IMR-90 (cell line): ENCODE results near the gene AS3MT. TPM values are rescaled to one million over a fixed set of nuclear protein-coding genes. Genes with fewer than 3 reads are reported as not detected.
"Not testable (repeated sequence)": the region's sequence is repeated elsewhere in the genome, so short reads cannot be mapped to it uniquely, and the experiment has no call there.

Experiments
- ATAC-seq: fragments of 200-7000 bp; cut with Tn5 transposase; 2 replicates; pipeline ENCODE4 v1.9.1; 2020; ENCODE audit warnings: low read depth, mild to moderate bottlenecking, moderate library complexity
- BruUV-seq: library from RNA; stranded (reverse); fragments of 400-500 nt; replicated peaks from 2 replicates; lab custom pipeline; 2021; lab: Mats Ljungman, UMichigan
- CTCF ChIA-PET: fragments of 300-600 bp; formaldehyde crosslinking; extraction: SDS; loops from one replicate; lab custom pipeline; 2021; ENCODE audit warnings: antibody characterized with exemption; lab: Yijun Ruan, JAX
- POLR2A ChIA-PET: fragments of 300-600 bp; sonication (Branson Sonifier 250); formaldehyde crosslinking; loops from one replicate; lab custom pipeline; 2022; ENCODE audit warnings: antibody characterized with exemption; ENCODE audit not compliant: unreplicated experiment; lab: Charles Lee
- DNase-seq: peaks from one replicate; pipeline ENCODE4 v3.0.0; 2013
- H2AFZ ChIP-seq: replicated peaks from 2 replicates; pipeline ENCODE3; 2013; ENCODE audit warnings: low read length, mild to moderate bottlenecking; ENCODE audit not compliant: poor library complexity
- H2AK5ac ChIP-seq: 2 replicates; pipeline ENCODE4 v1.6.1; 2013; ENCODE audit warnings: low read depth, low read length, inconsistent platforms
- H2AK9ac ChIP-seq: replicated peaks from 2 replicates; pipeline ENCODE3; 2013; ENCODE audit warnings: mild to moderate bottlenecking, low read depth, low read length, moderate library complexity; ENCODE audit not compliant: poor library complexity
- H2BK120ac ChIP-seq: 2 replicates; pipeline ENCODE4 v1.6.1; 2013; ENCODE audit warnings: low read depth, low read length, inconsistent platforms
- H2BK15ac ChIP-seq: 3 replicates; pipeline ENCODE4 v1.6.1; 2013; ENCODE audit warnings: low read depth, low read length, inconsistent platforms
- H2BK20ac ChIP-seq: 2 replicates; pipeline ENCODE4 v1.6.1; 2013; ENCODE audit warnings: low read depth, mild to moderate bottlenecking, inconsistent platforms, low read length, moderate library complexity
- H2BK5ac ChIP-seq: 2 replicates; pipeline ENCODE4 v1.6.1; 2013; ENCODE audit warnings: mild to moderate bottlenecking, low read depth, low read length, inconsistent platforms; ENCODE audit not compliant: poor library complexity, severe bottlenecking
- H3K14ac ChIP-seq: replicated peaks from 2 replicates; pipeline ENCODE4 v1.6.1; 2013; ENCODE audit warnings: low read depth, low read length, inconsistent platforms
- H3K18ac ChIP-seq: 2 replicates; pipeline ENCODE4 v1.6.1; 2013; ENCODE audit warnings: low read depth, low read length, control low read depth
- H3K23ac ChIP-seq: 2 replicates; pipeline ENCODE4 v1.6.1; 2013; ENCODE audit warnings: low read depth, low read length, inconsistent platforms
- H3K27ac ChIP-seq: 2 replicates; pipeline ENCODE4 v1.5.1; 2013; ENCODE audit warnings: mild to moderate bottlenecking, control low read depth, low read length; ENCODE audit not compliant: insufficient read depth
- H3K27me3 ChIP-seq: 2 replicates; pipeline ENCODE4 v1.6.1; 2013; ENCODE audit warnings: low read length; ENCODE audit not compliant: control insufficient read depth, insufficient read depth
- H3K36me3 ChIP-seq: 2 replicates; pipeline ENCODE4 v1.6.1; 2013; ENCODE audit warnings: low read length, mixed read lengths; ENCODE audit not compliant: control insufficient read depth, insufficient read depth
- H3K4ac ChIP-seq: 2 replicates; pipeline ENCODE4 v1.6.1; 2013; ENCODE audit warnings: low read depth, low read length, inconsistent platforms
- H3K4me1 ChIP-seq: 2 replicates; pipeline ENCODE4 v1.6.1; 2013; ENCODE audit warnings: low read length, mixed read lengths; ENCODE audit not compliant: control insufficient read depth, insufficient read depth
- H3K4me2 ChIP-seq: 2 replicates; pipeline ENCODE4 v1.6.1; 2013; ENCODE audit warnings: low read depth, mild to moderate bottlenecking, control low read depth, low read length, moderate library complexity
- H3K4me3 ChIP-seq: 2 replicates; pipeline ENCODE4 v1.5.1; 2013; ENCODE audit warnings: low read depth, mild to moderate bottlenecking, control low read depth, low read length, moderate library complexity; ENCODE audit not compliant: insufficient read depth
- H3K56ac ChIP-seq: 2 replicates; pipeline ENCODE4 v1.6.1; 2013; ENCODE audit warnings: low read length, inconsistent platforms; ENCODE audit not compliant: insufficient read depth; ENCODE audit errors: extremely low read depth
- H3K79me1 ChIP-seq, 2 experiments: 2 replicates each; pipeline ENCODE4 v1.6.1; 2013; ENCODE audit warnings: low read length in 2 of 2, inconsistent platforms in 1 of 2, low read depth in 1 of 2
- H3K9ac ChIP-seq: 2 replicates; pipeline ENCODE4 v1.6.1; 2013; ENCODE audit warnings: low read depth, low read length, control low read depth
- H3K9me1 ChIP-seq: 2 replicates; pipeline ENCODE4 v1.6.1; 2013; ENCODE audit warnings: low read length, inconsistent platforms; ENCODE audit not compliant: insufficient read depth
- H3K9me3 ChIP-seq: 2 replicates; pipeline ENCODE4 v1.6.1; 2013; ENCODE audit warnings: low read length; ENCODE audit not compliant: control insufficient read depth, insufficient read depth
- H4K20me1 ChIP-seq: 2 replicates; pipeline ENCODE4 v1.6.1; 2013; ENCODE audit warnings: low read length, inconsistent platforms; ENCODE audit not compliant: insufficient read depth
- H4K5ac ChIP-seq: 2 replicates; pipeline ENCODE4 v1.6.1; 2013; ENCODE audit warnings: mild to moderate bottlenecking, low read depth, low read length, control low read depth
- H4K8ac ChIP-seq, 2 experiments: 2 replicates each; pipeline ENCODE4 v1.6.1; 2013; ENCODE audit warnings: low read depth in 2 of 2, low read length in 2 of 2, control low read depth in 1 of 2, inconsistent platforms in 1 of 2
- H4K91ac ChIP-seq: 2 replicates; pipeline ENCODE4 v1.6.1; 2013; ENCODE audit warnings: low read depth, low read length, inconsistent platforms; ENCODE audit not compliant: insufficient read depth
- CEBPB ChIP-seq: IDR thresholded peaks from 2 replicates; pipeline ENCODE4 v1.6.1; 2012; ENCODE audit warnings: low read depth, low read length, improper control_type of control experiment
- WGBS, 2 experiments: methylation state at CpG; one replicate each; pipeline versions ENCODE4 v1.1.5 to v1.1.7; 2013; ENCODE audit warnings: missing lambda C conversion rate in 2 of 2; ENCODE audit not compliant: insufficient read length in 1 of 2; ENCODE audit errors: extremely low coverage in 2 of 2; 5-methylcytosine and 5-hydroxymethylcytosine counted together
- dilution Hi-C: fragments of 300-500 bp; cut with HindIII; formaldehyde crosslinking; loops from one replicate; pipeline ENCODE4 v1.14.3; 2018; ENCODE audit warnings: low sequenced_read_pairs; ENCODE audit not compliant: unreplicated experiment
- in situ Hi-C: fragments of 300-500 bp; cut with MboI; formaldehyde crosslinking; loops from 3 replicates; pipeline ENCODE4 v1.14.3; 2019; ENCODE audit warnings: low sequenced_read_pairs, inconsistent platforms, mixed read lengths
- intact Hi-C: fragments of 100-400 bp; cut with micrococcal nuclease; formaldehyde crosslinking; loops from 2 replicates; pipeline ENCODE4 v1.10.0; 2022
- polyA plus RNA-seq, 3 experiments: library from polyadenylated mRNA; depleted of rRNA; stranded (reverse); fragments of >200 nt; gene quantifications; 2 replicates each; pipeline ENCODE4 v1.2.3, GENCODE V29; 2012; ENCODE audit warnings: low replicate concordance in 1 of 3
- total RNA-seq: library from RNA; depleted of rRNA; stranded (reverse); fragments of >200 nt; gene quantifications from 2 replicates; pipeline ENCODE4 v1.2.3, GENCODE V29; 2012

Gene AS3MT
- total and polyA plus RNA-seq, 2 of the 4 experiments (the other 2 are of a cell fraction), result 2.7 to 3.6 TPM

GRCh38 chr10:102927311-102928010 lies 58.2 kb downstream of the AS3MT start (continued):
- no peak for TF ChIP-seq CEBPB

- WGBS, 2 experiments, result no CpG with 5 or more reads among the region's 5 CpGs
- H3K9me3 ChIP-seq, H3K9ac ChIP-seq, H3K14ac ChIP-seq, H3K4ac ChIP-seq, H3K4me3 ChIP-seq, POLR2A ChIA-PET, H2AK5ac ChIP-seq, H2BK5ac ChIP-seq, H3K56ac ChIP-seq, H3K4me1 ChIP-seq, H3K23ac ChIP-seq, H3K4me2 ChIP-seq, H3K18ac ChIP-seq, in situ Hi-C loops, H2BK15ac ChIP-seq, BruUV-seq, ATAC-seq, H2BK20ac ChIP-seq, intact Hi-C loops, H2AFZ ChIP-seq, H4K5ac ChIP-seq, H3K9me1 ChIP-seq, DNase-seq, H4K8ac ChIP-seq, H3K27me3 ChIP-seq, H4K91ac ChIP-seq, H3K36me3 ChIP-seq, H2AK9ac ChIP-seq, dilution Hi-C loops, H3K27ac ChIP-seq, H2BK120ac ChIP-seq: not testable (repeated sequence)
- CTCF ChIA-PET, result interaction anchor here (0.6 to 1.4 kb wide), 3 partner anchors 126 to 231 kb away, joined by 4 to 6 read pairs (median 4); no protein-coding TSS in a partner anchor
- Histone ChIP-seq H3K79me1 (peaks cover 9 to 70% of the 10 kb centered on the region in 2 experiments), H4K20me1 (peaks cover 15% of the 10 kb centered on the region; the same call in 1 of the 2 replicates)
These were observed 59.2 kb downstream of the AS3MT start for GRCh38 chr10:102928442-102928841.
